HCT116 (cell line): ENCODE measurements around the gene PDIA2. TPM values are rescaled to one million over a fixed set of nuclear protein-coding genes. Genes with fewer than 3 reads are reported as not detected.

Experiments
- ATAC-seq: fragments of 200-7000 bp; cut with Tn5 transposase; 2 replicates; pipeline ENCODE4 v1.9.1; 2020; ENCODE audit warnings: mild to moderate bottlenecking, moderate library complexity
- BruUV-seq: library from RNA; stranded (reverse); fragments of 400-500 nt; replicated peaks from 2 replicates; lab custom pipeline; 2021; lab: Mats Ljungman, UMichigan
- CTCF ChIA-PET: fragments of 300-600 bp; sonication (Branson Sonifier 250); formaldehyde crosslinking; loops from one replicate; lab custom pipeline; 2021; ENCODE audit warnings: antibody characterized with exemption; lab: Charles Lee
- POLR2A ChIA-PET: fragments of 300-600, 350-600 bp; sonication (Branson Sonifier 250); formaldehyde crosslinking; loops from one replicate; lab custom pipeline; 2021; ENCODE audit warnings: antibody characterized with exemption; lab: Charles Lee
- RAD21 ChIA-PET, 2 experiments: fragments of 300-600 bp; sonication (Branson Sonifier 250); formaldehyde crosslinking; loops; one replicate each; lab custom pipeline; 2023; ENCODE audit warnings: low total read pairs in 2 of 2; ENCODE audit not compliant: uncharacterized antibody in 2 of 2, unreplicated experiment in 2 of 2, low non-redundant PET in 1 of 2; lab: Charles Lee
- DNase-seq: peaks from one replicate; pipeline ENCODE4 v3.0.0-alpha.2; 2010; ENCODE audit warnings: low read depth, low spot score
- H2AFZ ChIP-seq: fragments of 200-600 bp; shearing (Covaris generic), sonication (generic); 2 replicates; pipeline ENCODE4 v1.6.1; 2017; ENCODE audit warnings: low read depth, mixed run types, mixed read lengths, antibody characterized with exemption, low read length; ENCODE audit not compliant: poor library complexity, severe bottlenecking
- H3K27ac ChIP-seq: 2 replicates; pipeline ENCODE4 v1.5.1; 2012; ENCODE audit warnings: low read depth, low read length
- H3K27me3 ChIP-seq: fragments of 200-600 bp; sonication (generic); 2 replicates; pipeline ENCODE4 v1.6.1; 2016; ENCODE audit warnings: mixed run types, low read length, mixed read lengths; ENCODE audit not compliant: insufficient read depth
- H3K36me3 ChIP-seq, 2 experiments: fragments of 200-500 bp in 1 of 2; fragments of 200-600 bp in 1 of 2; sonication (Bioruptor generic) in 1 of 2; sonication (generic) in 1 of 2; 2 replicates each; pipeline versions ENCODE4 v1.5.1 to v1.6.1; 2014 to 2016; ENCODE audit warnings: low read length in 2 of 2, inconsistent platforms in 1 of 2, mixed read lengths in 1 of 2, mixed run types in 1 of 2; ENCODE audit not compliant: insufficient read depth in 2 of 2, control insufficient read depth in 1 of 2
- H3K4me1 ChIP-seq, 2 experiments: fragments of 200-600 bp in 1 of 2; sonication (generic) in 1 of 2; 2 replicates each; pipeline versions ENCODE4 v1.5.1 to v1.6.1; 2012 to 2017; ENCODE audit warnings: low read length in 2 of 2, inconsistent platforms in 1 of 2, mild to moderate bottlenecking in 1 of 2, mixed read lengths in 1 of 2, mixed run types in 1 of 2, moderate library complexity in 1 of 2; ENCODE audit not compliant: insufficient read depth in 2 of 2, control insufficient read depth in 1 of 2
- H3K4me2 ChIP-seq: fragments of 200-600 bp; sonication (generic); 2 replicates; pipeline ENCODE4 v1.6.1; 2017; ENCODE audit warnings: mixed run types, low read length, mixed read lengths
- H3K4me3 ChIP-seq, 2 experiments: fragments of 200-600 bp in 1 of 2; sonication (generic) in 1 of 2; replicated peaks in 1 of 2; 2 replicates each; pipeline ENCODE4 v1.5.1; 2011 to 2016; ENCODE audit warnings: low read length in 2 of 2, control low read depth in 1 of 2, low read depth in 1 of 2, mild to moderate bottlenecking in 1 of 2, mixed read lengths in 1 of 2, mixed run types in 1 of 2
- H3K79me2 ChIP-seq: fragments of 200-600 bp; sonication (generic); 2 replicates; pipeline ENCODE4 v1.6.1; 2017; ENCODE audit warnings: mild to moderate bottlenecking, mixed run types, low read length, moderate library complexity, mixed read lengths; ENCODE audit not compliant: insufficient read depth
- H3K9ac ChIP-seq: fragments of 200-600 bp; sonication (generic); 2 replicates; pipeline ENCODE4 v1.6.1; 2016; ENCODE audit warnings: low read length, mixed read lengths
- H3K9me2 ChIP-seq: fragments of 200-600 bp; sonication (generic), shearing (Covaris generic); 2 replicates; pipeline ENCODE4 v1.6.1; 2017; ENCODE audit warnings: mixed run types, mild to moderate bottlenecking, moderate library complexity; ENCODE audit not compliant: insufficient read depth
- H3K9me3 ChIP-seq, 2 experiments: fragments of 200-500 bp in 1 of 2; fragments of 200-600 bp in 1 of 2; sonication (Bioruptor generic) in 1 of 2; sonication (generic) in 1 of 2; 2 replicates each; pipeline ENCODE4 v1.6.1; 2014 to 2017; ENCODE audit warnings: low read length in 2 of 2, mixed read lengths in 2 of 2, inconsistent platforms in 1 of 2, low read depth in 1 of 2, mild to moderate bottlenecking in 1 of 2, mixed run types in 1 of 2, moderate library complexity in 1 of 2; ENCODE audit not compliant: control insufficient read depth in 1 of 2, insufficient read depth in 1 of 2
- H4K20me1 ChIP-seq: fragments of 200-600 bp; sonication (generic), shearing (Covaris generic); 2 replicates; pipeline ENCODE4 v1.6.1; 2017; ENCODE audit warnings: mixed run types, mild to moderate bottlenecking, moderate library complexity; ENCODE audit not compliant: insufficient read depth
- CTCF ChIP-seq, 3 experiments: fragments of 200-600 bp in 1 of 3; sonication (generic) in 1 of 3; IDR thresholded peaks in 2 of 3; conservative IDR thresholded peaks in 1 of 3; 2 replicates each; pipeline ENCODE4 v1.5.1; 2012 to 2017; ENCODE audit warnings: low read depth in 2 of 3, low read length in 2 of 3, antibody characterized with exemption in 1 of 3, borderline replicate concordance in 1 of 3, control low read depth in 1 of 3, mild to moderate bottlenecking in 1 of 3, mixed read lengths in 1 of 3, mixed run types in 1 of 3, moderate library complexity in 1 of 3; ENCODE audit not compliant: insufficient read depth in 1 of 3
- EGR1 ChIP-seq: IDR thresholded peaks from 2 replicates; pipeline ENCODE4 v1.6.1; 2012; ENCODE audit warnings: low read depth
- ELF1 ChIP-seq: IDR thresholded peaks from 2 replicates; pipeline ENCODE4 v1.6.1; 2012; ENCODE audit warnings: low read depth, borderline replicate concordance
- EZH2 ChIP-seq: fragments of 200-600 bp; sonication (generic); IDR thresholded peaks from 2 replicates; pipeline ENCODE4 v1.6.1; 2017; ENCODE audit warnings: antibody characterized with exemption, mixed run types
- EZH2phosphoT487 ChIP-seq: fragments of 200-600 bp; IDR thresholded peaks from 2 replicates; pipeline ENCODE4 v1.6.1; 2018; ENCODE audit warnings: antibody characterized with exemption, borderline replicate concordance
- FOSL1 ChIP-seq: IDR thresholded peaks from 2 replicates; pipeline ENCODE4 v1.6.1; 2012; ENCODE audit warnings: low read depth
- JUND ChIP-seq: IDR thresholded peaks from 2 replicates; pipeline ENCODE4 v1.6.1; 2012
- POLR2A ChIP-seq: IDR thresholded peaks from 2 replicates; pipeline ENCODE4 v1.7.0; 2011; ENCODE audit warnings: borderline replicate concordance; ENCODE audit not compliant: insufficient read depth, insufficient read length; ENCODE audit errors: extremely low read depth
- POLR2AphosphoS5 ChIP-seq: IDR thresholded peaks from 2 replicates; pipeline ENCODE4 v1.6.1; 2011; ENCODE audit warnings: mild to moderate bottlenecking, low read depth, low read length, moderate library complexity
- RAD21 ChIP-seq: IDR thresholded peaks from 2 replicates; pipeline ENCODE4 v1.6.1; 2012; ENCODE audit warnings: low read depth, mild to moderate bottlenecking
- SIN3A ChIP-seq: IDR thresholded peaks from 2 replicates; pipeline ENCODE4 v1.6.1; 2012; ENCODE audit warnings: low read depth
- SRF ChIP-seq: IDR thresholded peaks from 2 replicates; pipeline ENCODE4 v1.6.1; 2012; ENCODE audit warnings: low read depth
- YY1 ChIP-seq: IDR thresholded peaks from 2 replicates; pipeline ENCODE4 v1.6.1; 2011; ENCODE audit warnings: low read length, low read depth, moderate library complexity, mild to moderate bottlenecking; ENCODE audit not compliant: insufficient replicate concordance; ENCODE audit errors: extremely low read depth
- ZBTB33 ChIP-seq: IDR thresholded peaks from 2 replicates; pipeline ENCODE4 v1.6.1; 2011; ENCODE audit warnings: mild to moderate bottlenecking, low read length, moderate library complexity; ENCODE audit not compliant: insufficient replicate concordance; ENCODE audit errors: extremely low read depth
- ZFX ChIP-seq: fragments of 450-650 bp; IDR thresholded peaks from 2 replicates; pipeline ENCODE4 v1.6.1; 2017
- intact Hi-C: fragments of 100-400 bp; cut with micrococcal nuclease; formaldehyde crosslinking; loops from 2 replicates; pipeline ENCODE4 v1.10.0; 2022
- total RNA-seq: library from RNA; stranded (reverse); gene quantifications from one replicate; pipeline ENCODE4 v1.2.1, GENCODE V29; 2021; ENCODE audit not compliant: unreplicated experiment
- TF ChIP-seq, protein P1 (sequence below): IDR thresholded peaks from 2 replicates; pipeline ENCODE4 v1.6.1; 2012

PDIA2 gene
- total RNA-seq, 1 experiment from 2014 or later = 0.93 TPM

DNA sequence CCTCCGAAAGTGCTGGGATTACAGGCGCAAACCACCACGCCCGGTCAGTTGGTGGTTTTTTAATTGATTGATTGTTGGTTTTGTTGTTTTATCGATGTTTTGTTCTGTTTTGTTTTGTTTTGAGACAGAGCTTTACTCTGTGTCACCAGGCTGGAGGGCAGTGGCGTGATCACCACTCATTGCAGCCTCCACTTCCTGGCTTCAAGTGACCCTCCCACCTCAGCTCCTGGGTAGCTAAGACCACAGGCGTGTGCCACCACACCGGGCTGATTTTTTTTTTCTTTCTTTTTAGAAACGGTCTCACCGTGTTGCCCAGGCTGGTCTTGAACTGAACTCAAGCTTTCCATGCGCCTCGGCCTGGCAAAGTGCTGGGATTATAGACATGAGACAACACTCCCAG, 35.9 kb upstream of the PDIA2 start:
- CTCF ChIA-PET = no interaction called here
- ATAC-seq (no peak), DNase-seq (no peak)
- Histone ChIP-seq H3K36me3 (no peaks in the 10 kb centered on the region), H3K4me3 (no peak overlapping the region), H3K9ac (no peak overlapping the region), H3K79me2 (no peaks in the 10 kb centered on the region), H3K27ac (no peak overlapping the region), H3K4me2 (no peak overlapping the region), H2AFZ (no peak overlapping the region), H3K4me1 (no peaks in the 10 kb centered on the region; a peak in 1 of 4 replicates), H4K20me1 (no peaks in the 10 kb centered on the region), H3K27me3 (no peaks in the 10 kb centered on the region), H3K9me3 (no peaks in the 10 kb centered on the region), H3K9me2 (no peaks in the 10 kb centered on the region)
- intact Hi-C loops = no loop called here
- RAD21 ChIA-PET = no interaction called here
- no TSS peak for BruUV-seq
- POLR2A ChIA-PET = no interaction called here
- TF ChIP-seq EZH2 (no peak), SRF (no peak), ELF1 (no peak), CTCF (IDR thresholded peaks at IDR 0.05 in 2 of 3, conservative IDR thresholded peaks at IDR 0.05 in 1 of 3; ENCODE audit: borderline replicate concordance in 1 of 3, insufficient read depth in 1 of 3, low read depth in 2 of 3, low read length in 2 of 3) (no peak), EZH2phosphoT487 (no peak), POLR2A (no peak), EGR1 (no peak), JUND (no peak)
- TF ChIP-seq, protein P1, sequence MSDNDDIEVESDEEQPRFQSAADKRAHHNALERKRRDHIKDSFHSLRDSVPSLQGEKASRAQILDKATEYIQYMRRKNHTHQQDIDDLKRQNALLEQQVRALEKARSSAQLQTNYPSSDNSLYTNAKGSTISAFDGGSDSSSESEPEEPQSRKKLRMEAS = no peak

DNA sequence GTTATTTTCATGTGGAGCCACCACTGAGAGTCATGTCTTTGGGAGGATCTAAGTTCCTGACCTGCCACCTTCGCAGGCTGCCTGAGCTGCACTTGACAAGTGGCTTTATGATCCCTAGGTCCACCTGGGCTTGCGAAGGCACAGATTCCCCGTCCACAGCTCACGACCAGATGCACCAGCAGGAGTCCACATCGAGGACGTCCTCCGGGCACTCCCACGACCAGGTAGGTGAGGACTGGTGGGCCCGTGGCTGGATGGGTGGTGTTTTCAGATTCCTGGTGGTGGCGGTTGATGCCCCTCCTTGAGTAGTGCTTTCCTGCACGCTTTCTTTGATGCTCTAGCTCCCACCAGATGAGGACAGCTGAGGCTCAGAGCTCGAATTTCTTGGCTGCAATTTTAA, 33.5 kb upstream of the PDIA2 start:
- ChIA-PET RAD21 (no interaction called here), POLR2A (no interaction called here), CTCF (no interaction called here)
- no peaks in the 10 kb centered on the region for H3K9me2 ChIP-seq
- H3K9ac ChIP-seq = no peak overlapping the region
- DNase-seq (no peak), ATAC-seq (no peak)
- no peak overlapping the region for H3K4me2 ChIP-seq
- H3K4me1 ChIP-seq = no peaks in the 10 kb centered on the region; a peak in 1 of 4 replicates
- intact Hi-C loops = no loop called here
- H2AFZ ChIP-seq = no peak overlapping the region
- H3K79me2 ChIP-seq = no peaks in the 10 kb centered on the region
- H3K4me3 ChIP-seq = no peak overlapping the region
- BruUV-seq = no TSS peak
- H3K9me3 ChIP-seq = no peaks in the 10 kb centered on the region
- H3K27me3 ChIP-seq = no peaks in the 10 kb centered on the region
- no peaks in the 10 kb centered on the region for H4K20me1 ChIP-seq
- no peak overlapping the region for H3K27ac ChIP-seq
- H3K36me3 ChIP-seq = no peaks in the 10 kb centered on the region
- TF ChIP-seq FOSL1 = no peak
- TF ChIP-seq SIN3A = no peak
- TF ChIP-seq EZH2phosphoT487 = no peak
- TF ChIP-seq ZBTB33 = no peak
- TF ChIP-seq ZFX = no peak
- no peak for TF ChIP-seq YY1
- TF ChIP-seq, protein P1 = no peak
- no peak for TF ChIP-seq JUND
- no peak for TF ChIP-seq POLR2AphosphoS5
- no peak for TF ChIP-seq RAD21
